GM12874 (cell line): Measurements from ENCODE around the gene CCN5.

ENCODE experiments used
- TF ChIP-seq, protein P1 (sequence below): IDR thresholded peaks from 2 replicates; pipeline ENCODE4 v1.5.1; 2011; ENCODE audit warnings: low read depth, mild to moderate bottlenecking, control low read depth, low read length, moderate library complexity; ENCODE audit not compliant: insufficient read depth

The CCN5 gene

DNA sequence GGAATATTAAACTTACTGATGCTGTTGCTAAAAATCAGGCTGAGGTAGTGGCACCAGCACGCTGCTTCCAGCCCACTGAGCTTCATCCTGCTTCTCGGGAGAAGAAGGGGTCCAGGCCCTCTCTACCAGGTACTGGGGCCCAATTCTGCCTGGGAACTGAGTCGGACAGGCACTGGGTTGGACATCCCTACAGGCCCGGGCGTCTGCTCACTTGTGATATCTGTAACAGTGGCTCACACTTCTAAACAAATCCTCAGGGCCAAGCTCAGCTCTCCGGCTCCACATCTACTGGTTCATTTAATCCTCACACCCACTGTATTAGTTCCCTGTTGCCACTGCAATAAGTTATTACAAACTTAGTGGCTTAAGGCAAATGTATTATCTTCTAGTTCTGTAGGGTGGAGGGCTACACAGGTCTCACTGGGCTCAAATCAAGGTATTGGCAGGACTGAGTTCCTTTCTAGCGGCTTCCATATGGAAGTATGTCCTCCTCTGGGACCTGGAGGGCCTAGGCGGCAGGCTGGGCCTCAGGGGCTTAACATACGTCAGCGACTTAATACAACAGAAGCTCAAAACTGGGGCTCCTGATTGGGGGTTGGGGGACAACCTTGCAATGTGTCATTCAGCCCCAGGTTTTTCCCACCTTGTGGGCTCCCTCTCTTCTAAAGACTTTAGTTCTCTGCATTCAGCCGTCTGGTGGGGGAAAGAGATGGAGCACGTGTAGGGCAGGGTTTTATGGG is 28.9 kb downstream of the CCN5 start:
- TF ChIP-seq, protein P1, sequence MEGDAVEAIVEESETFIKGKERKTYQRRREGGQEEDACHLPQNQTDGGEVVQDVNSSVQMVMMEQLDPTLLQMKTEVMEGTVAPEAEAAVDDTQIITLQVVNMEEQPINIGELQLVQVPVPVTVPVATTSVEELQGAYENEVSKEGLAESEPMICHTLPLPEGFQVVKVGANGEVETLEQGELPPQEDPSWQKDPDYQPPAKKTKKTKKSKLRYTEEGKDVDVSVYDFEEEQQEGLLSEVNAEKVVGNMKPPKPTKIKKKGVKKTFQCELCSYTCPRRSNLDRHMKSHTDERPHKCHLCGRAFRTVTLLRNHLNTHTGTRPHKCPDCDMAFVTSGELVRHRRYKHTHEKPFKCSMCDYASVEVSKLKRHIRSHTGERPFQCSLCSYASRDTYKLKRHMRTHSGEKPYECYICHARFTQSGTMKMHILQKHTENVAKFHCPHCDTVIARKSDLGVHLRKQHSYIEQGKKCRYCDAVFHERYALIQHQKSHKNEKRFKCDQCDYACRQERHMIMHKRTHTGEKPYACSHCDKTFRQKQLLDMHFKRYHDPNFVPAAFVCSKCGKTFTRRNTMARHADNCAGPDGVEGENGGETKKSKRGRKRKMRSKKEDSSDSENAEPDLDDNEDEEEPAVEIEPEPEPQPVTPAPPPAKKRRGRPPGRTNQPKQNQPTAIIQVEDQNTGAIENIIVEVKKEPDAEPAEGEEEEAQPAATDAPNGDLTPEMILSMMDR = no peak

DNA sequence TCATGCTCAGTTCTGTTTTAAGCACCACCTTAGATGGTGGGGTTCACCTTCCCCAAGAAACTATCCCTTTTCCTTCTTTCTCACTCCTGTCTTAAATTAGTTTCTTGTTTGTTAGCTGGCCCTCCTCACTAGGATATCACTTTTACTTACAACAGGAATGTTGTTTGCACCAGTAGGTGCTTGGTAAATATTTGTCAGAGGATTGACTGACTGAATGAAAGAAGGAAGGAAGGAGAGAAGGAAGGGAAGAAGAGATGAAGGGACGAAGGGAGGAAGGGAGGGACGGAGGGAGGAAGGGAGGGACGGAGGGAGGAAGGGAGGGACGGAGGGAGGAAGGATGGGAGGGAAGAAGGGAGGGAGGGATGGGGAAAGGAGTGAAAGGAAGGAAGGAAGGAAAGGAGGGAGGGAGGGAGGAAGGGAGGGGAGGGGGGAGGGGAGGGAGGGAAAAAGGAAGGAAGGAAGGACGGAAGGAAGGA is 30.0 kb downstream of the CCN5 start:
- TF ChIP-seq, protein P1 = no peak

DNA sequence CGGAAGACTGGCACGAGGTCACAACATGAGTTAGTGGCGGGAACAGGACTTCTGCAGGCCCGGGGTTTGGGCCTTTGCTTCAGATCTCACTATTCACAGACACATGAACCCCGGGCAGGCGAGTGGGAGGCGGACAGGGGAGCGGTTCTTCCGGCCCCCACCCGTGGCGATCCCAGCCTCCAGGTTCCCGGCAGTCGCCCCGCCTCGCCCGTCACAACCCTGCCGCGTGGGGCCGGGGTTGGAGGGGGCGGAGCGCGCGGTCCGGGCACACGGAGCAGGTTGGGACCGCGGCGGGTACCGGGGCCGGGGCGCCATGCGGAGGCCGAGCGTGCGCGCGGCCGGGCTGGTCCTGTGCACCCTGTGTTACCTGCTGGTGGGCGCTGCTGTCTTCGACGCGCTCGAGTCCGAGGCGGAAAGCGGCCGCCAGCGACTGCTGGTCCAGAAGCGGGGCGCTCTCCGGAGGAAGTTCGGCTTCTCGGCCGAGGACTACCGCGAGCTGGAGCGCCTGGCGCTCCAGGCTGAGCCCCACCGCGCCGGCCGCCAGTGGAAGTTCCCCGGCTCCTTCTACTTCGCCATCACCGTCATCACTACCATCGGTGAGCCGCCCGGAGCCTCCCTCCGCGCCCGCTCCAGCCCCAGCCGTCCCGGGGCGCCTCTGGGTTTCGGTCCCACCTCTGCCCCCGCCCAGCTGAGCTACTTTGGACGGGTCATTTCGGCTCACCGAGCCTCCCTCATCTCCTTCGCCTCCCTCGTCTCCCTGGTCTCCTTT is 30.6 kb downstream of the CCN5 start, which contains the start of gene KCNK15:
Gene KCNK15, plus strand, starts transcription at position 268 of the 769 bp plus-strand sequence. Its CDS starts 46 bp downstream, at position 314.
- TF ChIP-seq, protein P1 = no peak

DNA sequence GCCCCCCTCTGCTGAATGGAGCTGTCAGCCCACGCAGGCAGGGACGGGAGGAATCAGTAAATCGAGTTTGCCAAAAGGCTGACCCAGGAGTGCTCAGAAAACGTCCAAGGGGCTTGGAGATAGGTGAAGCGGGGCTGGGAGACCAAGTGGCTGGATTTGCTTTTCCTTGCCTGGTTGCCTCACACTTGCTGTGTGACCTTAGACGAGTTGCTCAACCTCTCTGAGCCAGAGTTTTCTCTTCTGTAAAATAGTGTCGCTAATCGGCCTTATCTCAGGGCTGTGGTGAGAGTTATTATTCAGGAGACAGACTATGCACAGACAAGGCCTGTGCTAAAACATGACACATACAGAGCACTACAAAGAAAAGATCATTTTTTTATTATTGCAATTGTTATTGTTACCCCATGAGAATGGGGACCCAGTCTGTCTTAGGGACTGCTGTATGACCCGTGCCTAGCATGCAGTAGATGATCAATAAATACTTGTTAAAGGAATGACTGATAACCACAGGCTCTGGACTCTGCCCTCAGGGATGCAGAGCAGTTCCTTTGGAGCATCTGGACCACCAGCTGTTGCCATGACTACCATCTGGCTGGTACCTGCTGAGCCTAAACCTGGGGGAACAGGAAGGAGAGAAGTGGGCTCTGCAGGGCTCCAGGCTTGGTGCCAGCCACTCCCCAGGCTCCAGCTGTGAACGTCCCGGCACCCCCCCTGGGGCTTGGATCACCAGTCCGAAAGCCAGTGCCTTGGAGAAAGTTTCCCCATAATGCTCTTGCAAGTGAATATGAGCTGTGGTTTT is 31.4 kb downstream of the CCN5 start:
- TF ChIP-seq, protein P1 = no peak

GRCh38 chr20:44747166-44748004 is 32.2 kb downstream of the CCN5 start:
- TF ChIP-seq, protein P1 = peak; percentile 75

DNA sequence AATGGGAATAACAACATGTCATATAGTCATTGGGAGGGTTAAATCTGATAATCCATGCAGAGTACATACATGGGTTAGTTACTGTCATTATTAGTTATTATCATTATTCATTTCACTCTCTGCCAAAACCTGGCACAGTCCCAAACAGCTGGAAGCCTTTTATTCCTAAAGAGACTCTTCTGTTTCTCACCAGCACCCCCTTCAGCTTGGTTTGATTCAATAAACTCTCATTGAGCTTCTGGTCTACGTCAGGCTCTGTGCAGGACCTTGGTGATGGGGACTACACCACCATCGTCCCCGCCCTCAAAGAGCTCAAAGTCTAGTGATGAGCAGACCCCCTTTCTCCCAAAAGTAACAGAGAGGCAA is 32.8 kb downstream of the CCN5 start:
- TF ChIP-seq, protein P1 = no peak
